ENCODE data around the gene OBP2B. TPM values are rescaled to one million over a fixed set of nuclear protein-coding genes. Genes with fewer than 3 reads are reported as not detected.

OBP2B gene
- total and polyA plus RNA-seq, 9 of the 15 experiments (the other 6 are each of a cell fraction or from before 2014, with no cell fraction given): not detected

GRCh38 chr9:133173056-133173455 is 36.0 kb downstream of the OBP2B start (continued):
- TF ChIP-seq CUX1 (CRISPR knock-in tag; IDR thresholded peaks at IDR 0.05): no peak
- no peak for TF ChIP-seq POU5F1 (IDR thresholded peaks at IDR 0.05; ENCODE audit: borderline replicate concordance, low read depth, low read length, partially characterized antibody)
- TF ChIP-seq ADNP (tag; IDR thresholded peaks at IDR 0.05): no peak
- no peak for TF ChIP-seq ZNF584 (CRISPR knock-in tag; IDR thresholded peaks at IDR 0.05; ENCODE audit: low read depth)
- TF ChIP-seq ELK1 (CRISPR knock-in tag; IDR thresholded peaks at IDR 0.05): no peak
- TF ChIP-seq CHD2 (IDR thresholded peaks at IDR 0.05; ENCODE audit: low read depth, low read length): no peak
- TF ChIP-seq, protein P1, sequence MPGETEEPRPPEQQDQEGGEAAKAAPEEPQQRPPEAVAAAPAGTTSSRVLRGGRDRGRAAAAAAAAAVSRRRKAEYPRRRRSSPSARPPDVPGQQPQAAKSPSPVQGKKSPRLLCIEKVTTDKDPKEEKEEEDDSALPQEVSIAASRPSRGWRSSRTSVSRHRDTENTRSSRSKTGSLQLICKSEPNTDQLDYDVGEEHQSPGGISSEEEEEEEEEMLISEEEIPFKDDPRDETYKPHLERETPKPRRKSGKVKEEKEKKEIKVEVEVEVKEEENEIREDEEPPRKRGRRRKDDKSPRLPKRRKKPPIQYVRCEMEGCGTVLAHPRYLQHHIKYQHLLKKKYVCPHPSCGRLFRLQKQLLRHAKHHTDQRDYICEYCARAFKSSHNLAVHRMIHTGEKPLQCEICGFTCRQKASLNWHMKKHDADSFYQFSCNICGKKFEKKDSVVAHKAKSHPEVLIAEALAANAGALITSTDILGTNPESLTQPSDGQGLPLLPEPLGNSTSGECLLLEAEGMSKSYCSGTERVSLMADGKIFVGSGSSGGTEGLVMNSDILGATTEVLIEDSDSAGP (CRISPR knock-in tag; IDR thresholded peaks at IDR 0.05): no peak
- no peak for TF ChIP-seq TARDBP (IDR thresholded peaks at IDR 0.05)
- no peak for TF ChIP-seq ZNF24 (IDR thresholded peaks at IDR 0.05)
- no peak for TF ChIP-seq HMGN3 (IDR thresholded peaks at IDR 0.05; ENCODE audit: borderline replicate concordance, extremely low read depth, insufficient read length, low read depth, low read length)
- no peak for TF ChIP-seq ELF1 (tag; IDR thresholded peaks at IDR 0.05)
- TF ChIP-seq ZNF586 (CRISPR knock-in tag; conservative IDR thresholded peaks at IDR 0.05): no peak
- no peak for TF ChIP-seq ZBTB12 (CRISPR knock-in tag; IDR thresholded peaks at IDR 0.05)
- TF ChIP-seq, protein P2, sequence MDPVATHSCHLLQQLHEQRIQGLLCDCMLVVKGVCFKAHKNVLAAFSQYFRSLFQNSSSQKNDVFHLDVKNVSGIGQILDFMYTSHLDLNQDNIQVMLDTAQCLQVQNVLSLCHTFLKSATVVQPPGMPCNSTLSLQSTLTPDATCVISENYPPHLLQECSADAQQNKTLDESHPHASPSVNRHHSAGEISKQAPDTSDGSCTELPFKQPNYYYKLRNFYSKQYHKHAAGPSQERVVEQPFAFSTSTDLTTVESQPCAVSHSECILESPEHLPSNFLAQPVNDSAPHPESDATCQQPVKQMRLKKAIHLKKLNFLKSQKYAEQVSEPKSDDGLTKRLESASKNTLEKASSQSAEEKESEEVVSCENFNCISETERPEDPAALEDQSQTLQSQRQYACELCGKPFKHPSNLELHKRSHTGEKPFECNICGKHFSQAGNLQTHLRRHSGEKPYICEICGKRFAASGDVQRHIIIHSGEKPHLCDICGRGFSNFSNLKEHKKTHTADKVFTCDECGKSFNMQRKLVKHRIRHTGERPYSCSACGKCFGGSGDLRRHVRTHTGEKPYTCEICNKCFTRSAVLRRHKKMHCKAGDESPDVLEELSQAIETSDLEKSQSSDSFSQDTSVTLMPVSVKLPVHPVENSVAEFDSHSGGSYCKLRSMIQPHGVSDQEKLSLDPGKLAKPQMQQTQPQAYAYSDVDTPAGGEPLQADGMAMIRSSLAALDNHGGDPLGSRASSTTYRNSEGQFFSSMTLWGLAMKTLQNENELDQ (CRISPR knock-in tag; IDR thresholded peaks at IDR 0.05; ENCODE audit: borderline replicate concordance): no peak

Data from K562 (cell line).